GM12864 (cell line): ENCODE measurements around the gene ZNF451.

Source experiments
- DNase-seq: peaks from one replicate; pipeline ENCODE4 v3.0.0-alpha.2; 2011; ENCODE audit warnings: low read depth
- H3K4me3 ChIP-seq: 2 replicates; pipeline ENCODE4 v1.5.1; 2011; ENCODE audit warnings: mild to moderate bottlenecking, low read depth, low read length, control low read depth
- TF ChIP-seq, protein P1 (sequence below): IDR thresholded peaks from 2 replicates; pipeline ENCODE4 v1.5.1; 2011; ENCODE audit warnings: low read depth, mild to moderate bottlenecking, moderate library complexity, low read length, control low read depth, inconsistent platforms; ENCODE audit errors: missing control alignments

ZNF451 gene

DNA sequence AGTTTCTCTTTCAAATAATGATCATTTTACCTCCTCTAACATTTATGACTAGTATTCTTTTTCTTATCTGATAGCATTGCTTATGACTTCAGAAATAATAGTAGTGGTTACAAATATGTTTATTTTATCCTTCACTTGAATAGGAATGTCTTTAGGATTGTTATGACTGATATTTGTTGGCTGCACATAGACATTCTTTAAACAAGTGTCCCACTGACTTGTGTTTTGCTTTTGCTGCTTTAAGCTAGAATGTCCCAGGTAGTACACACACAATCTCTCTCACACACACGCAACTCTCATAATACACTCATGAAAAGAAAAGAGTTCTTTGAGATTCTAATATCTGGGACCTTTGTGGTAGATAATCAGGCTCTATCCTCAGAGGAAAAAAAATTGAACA, 21.9 kb upstream of the ZNF451 start:
- DNase-seq, result no peak
- no peak overlapping the region for H3K4me3 ChIP-seq
- TF ChIP-seq, protein P1, sequence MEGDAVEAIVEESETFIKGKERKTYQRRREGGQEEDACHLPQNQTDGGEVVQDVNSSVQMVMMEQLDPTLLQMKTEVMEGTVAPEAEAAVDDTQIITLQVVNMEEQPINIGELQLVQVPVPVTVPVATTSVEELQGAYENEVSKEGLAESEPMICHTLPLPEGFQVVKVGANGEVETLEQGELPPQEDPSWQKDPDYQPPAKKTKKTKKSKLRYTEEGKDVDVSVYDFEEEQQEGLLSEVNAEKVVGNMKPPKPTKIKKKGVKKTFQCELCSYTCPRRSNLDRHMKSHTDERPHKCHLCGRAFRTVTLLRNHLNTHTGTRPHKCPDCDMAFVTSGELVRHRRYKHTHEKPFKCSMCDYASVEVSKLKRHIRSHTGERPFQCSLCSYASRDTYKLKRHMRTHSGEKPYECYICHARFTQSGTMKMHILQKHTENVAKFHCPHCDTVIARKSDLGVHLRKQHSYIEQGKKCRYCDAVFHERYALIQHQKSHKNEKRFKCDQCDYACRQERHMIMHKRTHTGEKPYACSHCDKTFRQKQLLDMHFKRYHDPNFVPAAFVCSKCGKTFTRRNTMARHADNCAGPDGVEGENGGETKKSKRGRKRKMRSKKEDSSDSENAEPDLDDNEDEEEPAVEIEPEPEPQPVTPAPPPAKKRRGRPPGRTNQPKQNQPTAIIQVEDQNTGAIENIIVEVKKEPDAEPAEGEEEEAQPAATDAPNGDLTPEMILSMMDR, result no peak

DNA sequence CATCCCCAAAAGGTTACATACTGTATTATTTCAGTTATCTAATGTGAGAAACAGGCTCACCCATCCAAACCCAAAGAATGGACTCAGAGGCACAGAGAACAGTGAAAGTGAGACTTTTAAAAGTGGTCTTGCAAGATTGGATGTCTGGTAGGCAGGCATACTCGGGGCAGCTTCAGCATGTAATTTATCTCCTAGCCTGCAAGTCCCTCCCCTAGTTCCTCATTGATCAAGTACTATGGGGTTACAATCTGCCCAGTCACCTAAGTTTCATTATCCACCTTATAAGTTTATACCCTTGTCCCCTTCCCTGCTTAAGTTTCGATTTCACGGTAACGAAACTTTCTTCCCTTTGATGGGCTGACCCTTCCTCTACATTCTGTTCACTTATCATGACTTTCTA, 20.8 kb upstream of the ZNF451 start:
- no peak for DNase-seq
- no peak overlapping the region for H3K4me3 ChIP-seq
- TF ChIP-seq, protein P1, result no peak

DNA sequence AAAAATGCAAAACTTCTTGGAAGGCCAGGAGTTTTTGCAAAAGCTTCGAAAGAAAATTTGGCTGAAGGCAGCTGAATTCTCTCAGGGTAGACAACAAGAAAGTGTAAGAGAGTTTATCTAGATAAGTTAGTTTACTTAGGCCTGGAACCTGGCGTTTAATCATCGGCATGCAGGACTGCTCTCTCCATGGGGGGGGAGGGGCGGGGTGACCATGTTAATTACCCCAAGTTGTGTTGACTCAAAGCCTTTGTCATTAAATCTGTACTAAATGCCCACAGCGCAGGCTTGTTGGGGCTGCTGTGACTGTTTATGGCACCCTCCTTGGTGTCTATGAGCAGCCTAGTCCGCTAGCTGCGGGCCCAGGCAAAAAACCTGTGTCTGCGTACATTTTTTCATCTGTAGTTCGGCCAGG, 20.1 kb upstream of the ZNF451 start:
- no peak overlapping the region for H3K4me3 ChIP-seq
- TF ChIP-seq, protein P1, result no peak
- DNase-seq, result no peak

DNA sequence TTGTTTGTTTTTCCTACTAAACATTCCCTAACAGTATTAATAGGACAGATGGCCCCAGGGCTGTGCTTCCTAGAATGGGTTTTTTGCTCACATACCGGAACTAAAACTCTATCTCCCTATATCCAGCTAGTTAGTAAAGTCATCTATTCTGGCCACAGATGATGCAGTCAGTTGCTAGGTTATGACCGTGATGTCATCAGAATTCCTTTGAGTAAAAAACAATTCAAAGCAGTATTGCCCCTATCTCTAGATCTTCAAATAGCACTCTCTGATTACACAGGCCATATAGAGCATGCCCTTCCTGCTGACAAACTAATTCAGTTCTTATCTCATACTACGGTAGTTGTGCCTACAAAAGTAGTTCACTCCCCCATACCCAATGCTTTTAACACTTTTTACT, 17.9 kb upstream of the ZNF451 start:
- TF ChIP-seq, protein P1, result no peak
- no peak overlapping the region for H3K4me3 ChIP-seq
- no peak for DNase-seq

DNA sequence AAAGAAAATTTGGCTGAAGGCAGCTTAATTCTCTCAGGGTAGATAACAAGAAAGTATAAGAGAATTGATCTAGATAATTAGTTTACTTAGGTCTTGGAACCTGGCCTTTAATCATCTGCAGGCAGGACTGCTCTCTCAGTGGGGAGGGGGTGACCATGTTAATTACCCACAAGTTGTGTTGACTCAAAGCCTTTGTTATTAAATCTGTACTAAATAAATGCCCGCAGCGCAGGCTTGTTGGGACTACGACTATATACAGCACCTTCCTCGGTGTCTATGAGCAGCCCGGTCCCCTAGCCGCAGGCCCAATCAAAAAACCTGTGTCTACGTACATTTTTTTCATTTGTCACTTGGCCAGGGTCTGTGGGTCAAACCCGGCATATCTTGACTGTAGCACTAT, 15.6 kb upstream of the ZNF451 start:
- no peak overlapping the region for H3K4me3 ChIP-seq
- TF ChIP-seq, protein P1, result no peak
- DNase-seq, result no peak

DNA sequence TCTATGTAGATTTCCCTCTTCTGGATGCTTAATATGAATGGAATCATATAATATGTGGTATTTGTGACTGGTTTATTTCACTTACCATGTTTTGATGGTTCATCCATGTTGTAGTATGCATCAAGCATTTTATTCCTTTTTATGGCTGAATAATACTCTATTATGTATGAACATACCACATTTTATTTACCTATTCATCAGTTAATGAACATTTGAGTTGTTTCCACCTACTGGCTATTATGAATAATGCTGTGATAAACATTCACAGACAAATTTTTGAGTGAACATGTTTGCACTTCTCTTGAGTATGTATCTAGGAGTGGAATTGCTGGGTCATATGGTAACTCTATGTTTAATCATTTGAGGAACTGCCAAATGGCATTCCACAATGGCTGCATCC, 14.9 kb upstream of the ZNF451 start:
- H3K4me3 ChIP-seq, result no peak overlapping the region
- DNase-seq, result no peak
- TF ChIP-seq, protein P1, result no peak

DNA sequence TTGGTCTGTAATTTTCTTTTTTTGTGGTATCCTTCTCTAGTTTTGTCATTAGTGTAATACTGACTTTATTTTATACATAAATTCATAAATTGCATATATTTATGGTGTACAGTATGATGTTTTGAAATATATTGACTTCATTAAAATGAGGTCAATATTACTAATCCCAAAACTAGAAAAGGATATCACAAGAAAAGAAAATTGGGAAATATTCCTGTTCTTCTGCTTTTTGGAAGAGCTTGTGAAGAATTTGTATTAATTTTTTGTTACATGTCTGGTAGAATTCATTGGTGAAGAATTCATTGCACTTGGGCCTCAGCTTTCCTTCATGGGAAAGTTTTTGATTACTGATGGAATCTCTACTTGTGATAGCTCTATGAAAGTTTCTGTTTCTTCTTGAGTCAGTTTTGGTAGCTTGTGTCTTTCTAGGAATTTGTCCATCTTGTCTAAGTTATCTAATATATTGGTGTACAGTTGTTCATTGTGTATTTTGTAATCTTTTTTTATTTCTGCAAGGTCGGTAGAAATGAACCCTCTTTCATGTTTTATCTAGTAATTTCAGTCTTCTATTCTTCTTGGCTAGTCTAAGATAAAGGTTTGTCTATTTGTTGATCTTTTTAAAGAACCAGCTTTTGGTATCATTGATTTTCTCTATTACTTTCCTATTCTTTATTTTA, 11.3 kb upstream of the ZNF451 start:
- no peak overlapping the region for H3K4me3 ChIP-seq
- no peak for DNase-seq
- TF ChIP-seq, protein P1, result no peak
